ENCODE measurements around the gene SYT13.

GRCh38 chr11:45229401-45230020, 56.6 kb downstream of the SYT13 start:
- no peak for TF ChIP-seq EZH2 (IDR thresholded peaks at IDR 0.05; ENCODE audit: insufficient read depth, low read length)
- TF ChIP-seq, protein P1, sequence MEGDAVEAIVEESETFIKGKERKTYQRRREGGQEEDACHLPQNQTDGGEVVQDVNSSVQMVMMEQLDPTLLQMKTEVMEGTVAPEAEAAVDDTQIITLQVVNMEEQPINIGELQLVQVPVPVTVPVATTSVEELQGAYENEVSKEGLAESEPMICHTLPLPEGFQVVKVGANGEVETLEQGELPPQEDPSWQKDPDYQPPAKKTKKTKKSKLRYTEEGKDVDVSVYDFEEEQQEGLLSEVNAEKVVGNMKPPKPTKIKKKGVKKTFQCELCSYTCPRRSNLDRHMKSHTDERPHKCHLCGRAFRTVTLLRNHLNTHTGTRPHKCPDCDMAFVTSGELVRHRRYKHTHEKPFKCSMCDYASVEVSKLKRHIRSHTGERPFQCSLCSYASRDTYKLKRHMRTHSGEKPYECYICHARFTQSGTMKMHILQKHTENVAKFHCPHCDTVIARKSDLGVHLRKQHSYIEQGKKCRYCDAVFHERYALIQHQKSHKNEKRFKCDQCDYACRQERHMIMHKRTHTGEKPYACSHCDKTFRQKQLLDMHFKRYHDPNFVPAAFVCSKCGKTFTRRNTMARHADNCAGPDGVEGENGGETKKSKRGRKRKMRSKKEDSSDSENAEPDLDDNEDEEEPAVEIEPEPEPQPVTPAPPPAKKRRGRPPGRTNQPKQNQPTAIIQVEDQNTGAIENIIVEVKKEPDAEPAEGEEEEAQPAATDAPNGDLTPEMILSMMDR (IDR thresholded peaks at IDR 0.05; ENCODE audit: insufficient read depth, low read depth, low read length) = no peak

Data from astrocyte (in vitro differentiated cells and primary cell).